ENCODE measurements around the gene ACKR3.

DNA sequence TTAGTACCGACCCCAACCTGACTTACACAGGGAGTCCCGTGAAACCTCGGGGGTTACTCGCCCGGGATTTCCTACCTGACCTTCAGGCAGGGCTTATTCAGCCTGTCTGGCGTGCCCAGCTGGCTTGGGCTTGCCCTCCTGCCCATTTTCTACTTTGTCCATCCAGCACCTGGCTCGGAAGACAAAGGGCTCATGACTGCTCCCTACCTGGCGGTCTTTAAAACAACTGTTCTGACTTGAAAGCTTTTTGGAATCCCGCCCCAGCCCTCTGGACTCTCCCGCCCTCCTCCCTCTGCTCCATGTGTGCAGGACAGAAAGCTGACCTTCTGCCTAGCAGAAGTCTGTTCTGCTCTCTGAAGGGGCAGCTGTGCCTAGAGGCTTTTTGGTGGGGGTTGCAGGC is 43.1 kb downstream of the ACKR3 start:
- TF ChIP-seq POLR2A (IDR thresholded peaks at IDR 0.05) (no peak), CTCF (IDR thresholded peaks at IDR 0.05) (no peak)
